ENCODE results near the gene NTMT1.
"Not testable (repeated sequence)": the region's sequence is repeated elsewhere in the genome, so short reads cannot be mapped to it uniquely, and the experiment has no call there.

Gene NTMT1

DNA sequence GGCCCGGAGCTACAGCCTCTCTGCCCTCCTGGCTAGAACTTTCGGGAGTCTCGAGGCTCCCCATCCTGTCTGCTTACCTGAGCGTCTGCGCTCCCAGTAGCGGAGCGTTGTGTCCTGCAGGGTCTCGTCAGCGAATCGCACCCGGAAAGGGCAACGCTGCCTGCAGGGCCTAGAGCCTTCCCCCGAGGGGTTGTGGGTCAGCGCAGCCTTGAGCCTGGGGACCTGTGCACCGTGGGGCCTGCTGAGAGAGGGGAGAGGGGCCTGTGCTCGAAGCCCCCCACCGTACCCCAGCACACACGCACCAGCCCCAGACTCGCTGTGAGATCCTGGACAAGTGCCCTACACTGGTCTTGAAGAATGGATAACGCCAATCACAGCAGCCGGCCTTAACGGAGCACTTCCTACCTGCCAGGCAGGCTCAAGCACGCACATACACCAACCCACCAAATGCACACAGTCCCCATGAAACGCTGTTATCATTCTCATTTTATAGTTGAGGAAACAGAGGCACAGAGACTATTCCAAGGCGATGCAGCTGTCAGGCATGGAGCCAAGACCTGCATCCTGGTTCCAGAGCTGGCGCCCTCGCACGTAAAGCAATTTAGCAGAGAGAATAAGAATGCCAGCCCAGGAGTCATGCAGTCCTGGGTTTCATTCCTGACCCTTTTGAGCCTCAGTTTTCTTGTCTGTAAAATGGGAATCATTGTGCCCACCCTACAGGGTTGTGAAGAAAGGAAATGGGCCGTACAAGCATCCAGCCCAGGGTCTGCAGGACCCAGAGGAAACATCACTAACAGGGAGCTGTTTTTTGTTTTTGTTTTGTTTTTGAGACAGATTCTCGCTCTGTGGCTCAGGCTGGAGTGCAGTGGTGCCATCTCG lies 10.3 kb upstream of the NTMT1 start:
- DNase-seq: no peak

DNA sequence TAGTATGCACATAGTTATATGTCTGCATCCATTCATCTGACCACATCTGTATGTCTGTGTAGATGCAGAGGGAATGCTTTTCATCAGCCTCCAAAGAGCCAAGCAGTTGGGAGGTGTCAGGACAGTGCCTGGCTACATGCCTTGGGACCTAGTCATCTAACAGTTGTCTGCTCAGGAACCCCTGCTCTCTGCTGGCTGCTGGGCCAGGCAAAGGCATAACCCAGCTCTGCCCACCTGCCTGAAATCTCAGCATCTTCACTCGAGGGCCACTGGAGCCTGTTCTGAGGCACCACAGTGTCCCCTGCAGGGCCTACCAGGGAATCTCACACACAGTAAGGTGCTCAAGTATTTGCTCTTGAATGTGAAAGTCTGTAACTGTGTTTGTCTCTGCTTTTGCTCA lies 8.8 kb upstream of the NTMT1 start:
- DNase-seq: peak in 1 of 5 experiments; percentile 49

DNA sequence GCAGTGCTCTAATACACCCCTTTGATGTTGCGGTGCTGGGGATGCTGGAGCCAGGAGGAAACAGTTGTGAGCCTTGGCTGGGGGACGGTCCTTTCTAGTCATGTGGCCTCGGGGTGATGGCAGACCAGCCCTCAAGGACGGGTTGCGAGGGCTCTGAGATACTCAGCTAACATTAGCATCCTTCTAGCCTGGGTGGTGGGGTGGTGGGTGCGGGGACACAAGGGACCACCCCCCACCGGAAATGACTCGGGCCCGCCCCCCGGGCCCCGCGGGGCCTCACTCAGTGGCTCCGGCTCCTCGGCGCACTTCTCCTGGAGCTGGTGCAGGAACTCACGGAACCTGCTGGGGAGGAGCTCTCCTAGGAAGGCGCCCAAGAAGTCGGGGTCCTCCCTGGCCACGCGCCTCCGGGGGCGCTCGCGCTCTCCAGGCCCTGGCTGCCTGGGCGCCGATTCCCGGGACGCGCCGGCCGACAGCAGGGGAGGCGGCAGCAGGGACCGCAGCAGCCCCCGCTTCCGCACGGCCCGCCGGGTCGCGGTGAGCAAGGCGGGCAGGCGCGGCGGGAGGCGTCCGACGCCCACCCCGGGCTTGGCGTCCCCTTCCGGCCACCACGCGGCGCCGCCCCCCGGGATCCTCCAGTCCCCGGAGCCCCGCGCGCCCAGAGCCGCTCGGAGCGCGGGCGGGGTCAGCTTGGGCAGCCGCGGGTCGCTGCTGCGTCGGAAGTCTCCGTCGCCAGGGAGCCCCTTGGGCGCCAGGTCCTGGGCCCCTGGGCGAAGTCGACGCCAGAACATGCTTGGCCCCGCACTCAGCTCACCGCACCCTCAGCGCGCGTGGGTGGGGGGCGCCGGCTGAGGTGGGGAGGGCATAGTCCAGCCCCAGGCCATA lies 5.9 kb upstream of the NTMT1 start:
- no peak for DNase-seq

DNA sequence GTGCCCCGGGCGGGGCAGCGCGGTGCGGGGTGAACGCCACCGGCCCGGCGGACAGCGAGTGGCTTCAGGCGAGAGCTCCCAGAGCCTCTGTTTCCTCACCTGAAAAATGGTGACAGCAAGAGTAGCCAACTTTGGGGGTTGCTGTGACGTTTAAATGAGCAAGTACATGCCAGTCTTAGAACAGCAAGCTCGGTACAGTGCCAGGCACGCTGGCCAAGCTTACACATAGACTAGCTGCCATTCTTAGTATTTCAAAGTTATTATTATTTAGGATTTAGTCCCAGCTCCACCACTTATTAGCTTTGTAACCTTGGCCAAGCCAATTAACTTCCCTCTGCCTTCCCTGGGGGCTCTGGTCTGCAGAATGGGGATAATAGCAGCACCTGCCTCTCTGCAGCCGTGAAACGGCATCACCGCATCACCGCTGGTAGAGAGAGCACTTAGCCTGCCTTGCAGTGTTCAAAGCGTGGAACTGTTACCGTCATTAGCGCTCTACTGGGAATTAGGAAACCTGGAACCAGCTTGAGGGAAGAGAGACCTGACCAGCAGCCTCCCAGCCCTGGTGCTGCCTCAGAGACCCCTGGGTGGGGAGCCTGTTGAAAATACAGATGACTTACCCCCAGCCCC lies 5.2 kb upstream of the NTMT1 start, which contains the start of gene C9orf50:
Gene C9orf50 (minus strand): TSS at position 433 of the 627 bp plus-strand sequence. CDS start 527 bp downstream, outside the sequence.
- DNase-seq: no peak

DNA sequence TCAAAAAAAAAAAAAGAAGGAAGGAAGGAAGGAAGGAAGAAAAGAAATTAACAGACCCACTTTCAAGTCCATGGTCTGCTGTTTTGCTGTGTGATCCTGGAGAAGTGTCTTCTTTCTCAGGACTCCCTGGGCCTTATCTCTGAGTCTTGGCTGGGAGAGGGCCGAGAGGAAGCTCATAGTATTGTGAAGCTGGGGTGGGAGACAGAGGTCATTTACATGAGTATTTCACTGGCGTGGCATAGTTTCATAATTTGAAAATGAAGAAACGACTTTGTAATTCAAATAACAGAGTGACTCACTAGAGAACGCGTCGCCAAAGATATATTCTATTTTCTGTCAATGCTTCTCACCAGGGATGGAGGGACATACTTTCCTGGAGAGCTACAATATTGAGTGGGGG lies 2.6 kb upstream of the NTMT1 start:
- DNase-seq: no peak

DNA sequence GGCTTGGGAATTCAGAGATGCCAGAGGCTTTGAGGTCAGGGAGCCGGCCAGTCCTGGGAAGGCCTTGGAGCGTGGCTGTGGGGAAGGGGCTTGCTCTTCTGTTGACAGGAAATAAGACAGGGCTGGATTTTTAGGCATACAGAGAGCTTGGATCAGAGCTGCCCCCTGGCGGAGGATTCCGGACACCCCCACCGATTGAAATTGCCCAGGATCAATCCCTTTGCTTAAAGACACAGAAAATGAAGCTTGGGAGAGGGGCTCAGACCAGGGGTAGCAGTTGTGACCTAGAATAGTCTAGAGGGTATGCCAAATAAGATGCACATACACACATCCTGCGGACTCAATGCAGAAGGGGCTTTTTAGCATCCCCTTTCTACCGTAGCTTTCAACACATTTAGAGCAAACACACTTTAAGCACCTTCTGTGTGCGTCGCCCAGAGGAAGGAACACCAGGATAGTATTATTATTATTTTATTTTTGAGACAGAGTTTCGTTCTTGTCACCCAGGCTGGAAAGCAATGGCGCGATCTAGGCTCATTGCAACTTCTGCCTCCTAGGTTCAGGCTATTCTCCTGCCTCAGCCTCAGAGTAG lies 1.7 kb upstream of the NTMT1 start:
- peak; percentile 47 to 65 (median 60) for DNase-seq

DNA sequence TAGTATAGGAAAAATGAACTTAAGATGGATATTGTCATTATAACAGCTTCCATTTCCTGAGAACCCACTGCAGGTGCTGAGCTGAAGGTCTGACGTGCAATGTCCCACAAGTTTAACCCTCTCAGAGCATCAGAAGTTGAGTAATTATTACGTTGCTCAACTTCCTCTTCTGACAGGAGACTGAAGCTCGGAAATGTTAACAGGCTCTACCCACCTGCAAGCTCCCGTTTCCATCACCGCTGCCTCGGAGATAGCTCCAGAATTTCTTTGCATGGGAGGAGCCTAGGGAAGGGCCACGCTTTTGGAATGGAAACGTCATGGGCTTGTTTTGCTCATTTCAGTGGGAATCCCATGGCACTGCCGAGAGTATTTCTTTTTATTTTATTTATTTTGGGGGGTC lies 1.0 kb upstream of the NTMT1 start:
- DNase-seq: peak in 3 of 5 experiments; percentile 23 to 86 (median 59)

DNA sequence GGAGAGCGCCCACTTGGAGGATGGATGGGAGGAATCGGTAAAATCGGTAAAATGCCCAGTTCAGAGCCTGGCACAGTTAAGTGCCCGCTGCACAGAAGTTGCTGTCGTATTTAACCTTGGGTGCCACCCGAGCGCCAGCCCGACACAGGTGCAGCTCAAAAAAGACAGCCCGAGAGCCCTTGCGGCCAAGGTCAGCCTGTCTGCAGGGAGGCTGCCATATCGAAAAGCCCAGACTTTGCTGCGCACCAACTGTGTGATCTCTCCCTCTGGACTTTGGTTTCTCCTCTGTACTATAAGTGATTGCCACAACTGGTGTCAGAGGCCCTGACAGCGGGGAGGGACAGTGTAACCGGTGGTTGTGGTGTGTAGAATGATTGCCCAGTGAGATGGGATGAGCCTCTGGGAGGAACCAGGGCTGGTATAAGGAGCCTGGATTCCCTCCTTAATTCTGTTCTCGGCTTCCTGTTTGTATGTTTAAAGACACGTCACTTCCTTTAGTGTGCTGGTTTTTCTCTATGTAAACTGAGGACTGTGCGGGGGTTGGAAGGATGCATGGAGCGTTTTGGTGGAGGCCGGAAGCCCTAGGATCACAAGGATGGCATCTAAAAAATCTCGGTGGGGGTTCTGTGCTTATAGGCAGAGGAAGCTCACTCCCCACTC lies 792 bp downstream of the NTMT1 start:
- DNase-seq: peak in 3 of 5 experiments; percentile 30 to 60 (median 42)

DNA sequence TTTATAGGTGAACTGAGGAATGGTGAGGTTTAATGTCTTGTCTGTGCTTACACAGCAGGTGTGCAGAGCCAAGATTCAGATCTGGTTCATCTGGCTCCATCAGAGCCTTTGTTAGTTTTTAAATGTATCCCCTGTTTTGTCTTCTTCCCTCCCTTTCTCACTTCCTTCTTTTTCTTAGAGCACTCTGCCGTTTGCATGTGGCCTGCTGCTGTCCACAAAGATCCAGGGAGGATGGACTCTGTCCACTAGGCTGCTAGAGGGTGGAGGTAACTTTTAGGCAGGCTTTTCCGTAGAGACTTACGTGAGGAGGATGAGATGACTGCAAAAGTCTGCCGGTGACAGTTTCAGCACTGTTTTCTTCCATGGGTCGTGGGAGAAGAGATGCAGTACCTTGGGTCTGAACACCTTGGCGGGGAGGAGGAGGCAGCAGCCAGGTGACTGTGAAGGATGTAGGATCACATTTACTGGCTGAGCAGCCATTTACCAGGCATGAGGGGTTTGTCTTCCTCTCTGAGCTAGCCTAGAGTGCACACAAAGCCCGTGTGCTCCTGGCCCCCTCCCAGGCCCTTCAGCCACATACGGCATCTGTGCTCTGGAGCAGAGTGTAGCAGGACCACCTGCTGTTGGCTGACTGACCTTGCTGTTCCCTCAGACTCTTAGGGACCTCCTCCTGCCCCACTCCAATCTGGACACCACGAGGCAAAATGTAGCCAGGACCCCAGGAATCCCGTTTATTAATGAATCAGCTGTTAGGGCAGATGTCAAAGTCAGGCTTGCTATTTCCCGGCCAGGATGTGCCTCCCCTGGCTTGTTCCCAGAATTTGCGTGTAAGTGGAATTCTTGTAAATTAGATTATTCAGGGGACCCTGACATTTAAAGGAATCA lies 1.8 kb downstream of the NTMT1 start:
- DNase-seq: no peak

DNA sequence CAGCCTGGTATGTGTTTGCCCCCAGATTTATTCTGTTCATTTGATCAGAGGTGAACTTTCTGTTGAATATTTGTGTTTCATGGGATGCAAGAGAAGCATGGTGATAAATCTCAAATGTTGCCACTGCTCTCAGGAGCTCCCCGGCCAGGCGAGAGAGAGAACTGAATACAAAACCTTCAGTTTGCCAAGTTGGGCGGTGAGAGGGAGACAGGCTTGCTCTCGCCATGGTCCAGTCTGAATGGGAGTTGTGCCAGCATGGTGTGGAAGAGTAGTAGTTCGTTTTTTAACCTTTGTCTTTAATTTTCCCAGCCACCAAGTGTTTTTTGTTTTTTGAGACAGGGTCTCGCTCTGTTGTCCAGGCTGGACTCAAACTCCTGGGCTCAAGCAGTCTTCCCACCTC lies 2.7 kb downstream of the NTMT1 start:
- DNase-seq: no peak

DNA sequence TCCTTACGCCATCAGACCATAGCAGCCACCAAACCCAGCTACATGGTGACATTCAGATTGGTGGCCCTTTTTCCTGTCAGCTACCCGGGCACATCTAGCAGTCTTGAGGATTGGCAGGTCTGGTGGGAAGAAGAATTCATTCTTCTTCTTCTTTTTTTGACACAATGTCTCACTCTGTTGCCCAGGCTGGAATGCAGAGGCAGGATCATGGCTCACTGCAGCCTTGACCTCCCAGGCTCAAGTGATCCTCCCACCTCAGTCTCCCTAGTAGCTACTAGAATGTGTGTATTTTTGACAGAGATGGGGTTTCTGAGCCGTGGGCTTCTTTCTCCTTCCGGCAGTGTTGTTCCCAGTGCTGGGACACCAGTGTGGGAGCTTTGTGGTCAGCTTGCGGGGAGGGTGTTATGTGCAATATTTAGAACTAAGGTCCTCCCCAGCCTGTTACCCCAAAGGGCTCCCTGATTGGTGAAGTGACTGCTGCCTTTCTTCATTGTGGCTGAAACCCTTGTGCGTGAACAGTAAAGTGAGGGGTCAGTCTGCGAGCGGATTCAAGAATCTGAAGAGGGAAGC lies 3.4 kb downstream of the NTMT1 start:
- DNase-seq: no peak

DNA sequence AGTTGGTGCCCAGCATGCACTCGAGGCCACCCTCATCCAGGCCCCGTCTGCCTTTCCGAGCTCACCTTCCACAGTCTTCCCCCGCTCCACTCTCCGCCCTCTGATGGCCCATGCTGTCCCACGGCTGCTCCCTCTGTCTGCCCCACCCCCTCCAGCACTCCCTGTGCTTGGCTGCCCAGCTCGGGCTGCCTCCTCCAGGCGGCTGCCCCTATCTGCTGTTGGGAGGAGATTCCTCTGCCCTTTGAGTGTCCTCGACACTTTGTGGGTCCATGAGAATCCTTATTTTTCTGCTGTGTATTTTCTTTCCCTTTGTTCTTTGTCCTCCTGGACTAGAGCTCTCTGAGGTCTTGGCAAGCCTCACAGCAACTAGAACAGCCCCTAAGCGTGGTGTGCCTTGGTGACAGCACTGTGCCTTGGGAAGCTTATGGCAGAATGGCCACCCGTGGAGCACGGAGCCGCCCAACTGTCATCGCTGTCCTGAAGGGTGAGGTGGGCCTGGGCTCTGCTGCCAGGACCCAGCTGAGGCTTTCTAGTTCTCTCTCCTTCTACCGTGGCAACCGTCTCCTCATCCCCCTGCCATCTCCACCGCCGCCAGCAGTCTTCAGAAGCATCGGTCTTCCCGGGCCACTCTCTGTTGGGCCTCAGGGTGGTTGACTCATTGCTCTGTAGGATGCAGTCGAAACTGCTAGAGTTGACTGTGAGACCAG lies 5.2 kb downstream of the NTMT1 start:
- DNase-seq: no peak

DNA sequence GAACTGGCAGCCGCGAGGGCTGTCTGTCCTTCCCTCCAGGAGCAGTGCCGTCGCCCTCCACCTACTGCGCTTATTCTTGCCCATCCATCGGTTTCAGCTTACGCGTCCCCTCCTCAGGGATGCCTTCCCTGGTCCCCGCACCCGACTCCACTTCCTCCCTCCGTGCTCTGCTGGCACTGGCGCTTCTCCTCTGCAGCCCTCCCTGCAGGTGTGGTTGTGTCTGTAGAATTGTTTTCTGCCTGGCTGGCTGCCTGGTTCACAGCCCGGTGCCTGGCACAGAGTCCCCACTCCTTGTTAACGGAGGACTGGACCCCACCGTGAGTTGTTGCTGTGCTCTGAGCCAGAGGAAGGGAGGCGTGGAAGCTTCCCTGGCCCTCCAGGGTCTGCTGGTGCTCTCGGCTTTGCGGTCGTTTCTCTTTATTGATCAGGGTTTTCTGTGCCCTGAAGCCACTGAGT lies 5.7 kb downstream of the NTMT1 start:
- no peak for DNase-seq

DNA sequence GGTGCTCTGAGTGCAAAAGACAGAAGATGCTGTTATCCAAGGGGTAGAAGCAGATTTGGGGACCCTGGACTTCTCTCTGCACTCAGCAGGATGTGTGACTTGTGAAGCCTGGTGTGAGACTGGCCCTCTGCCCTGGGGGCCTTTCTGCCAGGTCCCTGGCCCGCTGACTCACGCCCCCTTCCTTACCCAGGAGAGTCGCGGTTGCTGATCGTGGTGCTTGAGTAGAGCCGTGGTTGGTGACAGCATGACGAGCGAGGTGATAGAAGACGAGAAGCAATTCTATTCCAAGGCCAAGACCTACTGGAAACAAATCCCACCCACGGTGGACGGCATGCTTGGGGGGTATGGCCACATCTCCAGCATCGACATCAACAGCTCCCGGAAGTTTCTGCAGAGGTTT lies 6.5 kb downstream of the NTMT1 start:
- DNase-seq: no peak

DNA sequence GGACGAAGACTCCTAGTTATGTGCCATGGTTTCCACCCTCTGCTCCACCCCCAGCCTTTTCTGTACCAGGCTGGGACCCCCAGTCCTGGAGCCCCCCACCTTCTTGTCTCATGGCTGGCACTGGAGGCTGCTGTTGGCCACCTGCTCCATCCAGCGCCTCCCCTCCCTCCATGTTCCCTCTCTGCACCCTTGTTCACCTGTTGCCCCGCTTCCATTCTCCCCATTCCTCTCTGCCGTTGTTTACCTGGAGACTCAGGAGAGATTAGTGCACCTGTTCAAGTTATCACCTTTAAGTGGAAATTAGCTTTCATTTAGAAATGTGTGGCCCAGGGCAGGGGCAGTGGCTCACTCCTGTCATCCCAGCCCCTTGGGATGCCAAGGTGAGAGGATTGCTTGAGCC lies 7.2 kb downstream of the NTMT1 start:
- DNase-seq: no peak

DNA sequence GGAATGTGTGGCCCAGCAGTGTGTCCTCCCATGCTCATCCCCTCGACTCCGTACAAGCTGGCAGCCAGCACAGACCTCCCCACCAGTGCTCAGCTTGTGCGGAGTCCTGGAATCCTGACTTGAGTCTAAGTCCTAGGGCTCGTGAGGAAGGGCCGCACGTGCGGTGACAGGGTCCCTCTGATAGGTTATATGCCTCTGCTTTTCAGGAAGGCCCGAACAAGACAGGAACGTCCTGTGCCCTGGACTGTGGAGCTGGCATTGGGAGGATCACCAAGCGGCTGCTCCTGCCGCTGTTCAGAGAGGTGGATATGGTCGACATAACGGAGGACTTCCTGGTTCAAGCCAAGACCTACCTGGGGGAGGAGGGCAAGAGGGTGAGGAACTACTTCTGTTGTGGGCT lies 7.9 kb downstream of the NTMT1 start:
- no peak for DNase-seq

DNA sequence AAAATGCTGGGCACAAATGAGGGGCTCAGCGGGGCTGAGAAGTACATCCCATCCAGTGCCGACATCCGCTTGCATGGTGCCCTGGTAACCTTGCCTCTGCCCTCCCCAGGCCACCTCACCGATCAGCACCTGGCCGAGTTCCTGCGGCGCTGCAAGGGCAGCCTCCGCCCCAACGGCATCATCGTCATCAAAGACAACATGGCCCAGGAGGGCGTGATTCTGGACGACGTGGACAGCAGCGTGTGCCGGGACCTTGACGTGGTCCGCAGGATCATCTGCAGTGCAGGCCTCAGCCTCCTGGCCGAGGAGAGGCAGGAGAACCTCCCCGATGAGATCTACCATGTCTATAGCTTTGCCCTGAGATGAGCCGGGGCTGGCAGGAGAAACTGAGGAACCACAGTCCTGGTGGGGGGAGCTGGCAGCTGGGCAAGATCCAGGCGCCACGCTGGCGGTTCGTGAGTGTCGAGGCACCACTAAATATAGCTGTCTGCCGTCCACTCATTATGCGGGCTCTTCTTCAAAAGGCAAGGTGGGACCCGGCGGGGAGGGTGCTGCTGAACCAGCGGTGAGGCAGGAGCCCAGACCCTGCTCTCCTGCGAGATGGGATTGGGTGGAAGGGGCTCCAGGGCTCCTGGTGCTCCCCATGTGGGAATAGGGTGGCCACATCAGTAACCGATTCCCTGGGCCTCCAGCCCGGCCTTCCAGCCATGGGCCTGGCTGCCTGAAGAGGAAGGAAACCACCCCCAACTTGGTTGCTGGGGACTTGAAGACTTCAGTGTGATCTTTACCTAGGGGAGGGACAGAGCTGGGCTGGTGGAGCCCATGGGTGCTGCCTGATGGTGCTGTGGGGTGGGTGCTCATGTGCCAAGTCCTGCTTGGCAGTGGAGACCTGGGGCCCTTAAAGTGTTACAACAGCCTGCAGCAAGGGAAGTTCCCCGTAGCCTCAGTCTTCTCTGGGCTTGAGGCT lies 9.4 kb downstream of the NTMT1 start:
- DNase-seq: no peak

DNA sequence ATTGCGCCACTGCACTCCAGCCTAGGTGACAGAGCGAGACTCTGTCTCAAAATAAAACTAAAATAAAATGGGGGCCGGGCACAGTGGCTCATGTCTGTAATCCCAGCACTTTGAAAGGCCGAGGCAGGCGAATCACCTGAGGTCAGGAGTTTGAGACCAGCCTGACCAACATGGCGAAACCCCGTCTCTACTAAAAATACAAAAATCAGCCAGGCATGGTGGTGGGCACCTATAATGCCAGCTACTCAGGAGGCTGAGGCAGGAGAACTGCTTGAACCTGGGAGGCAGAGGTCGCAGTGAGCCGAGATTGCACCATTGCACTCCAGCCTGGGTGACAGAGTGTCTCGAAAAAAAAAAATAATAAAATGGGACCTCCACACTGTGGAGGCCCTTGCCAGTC lies 10.4 kb downstream of the NTMT1 start:
- DNase-seq: not testable (repeated sequence)

DNA sequence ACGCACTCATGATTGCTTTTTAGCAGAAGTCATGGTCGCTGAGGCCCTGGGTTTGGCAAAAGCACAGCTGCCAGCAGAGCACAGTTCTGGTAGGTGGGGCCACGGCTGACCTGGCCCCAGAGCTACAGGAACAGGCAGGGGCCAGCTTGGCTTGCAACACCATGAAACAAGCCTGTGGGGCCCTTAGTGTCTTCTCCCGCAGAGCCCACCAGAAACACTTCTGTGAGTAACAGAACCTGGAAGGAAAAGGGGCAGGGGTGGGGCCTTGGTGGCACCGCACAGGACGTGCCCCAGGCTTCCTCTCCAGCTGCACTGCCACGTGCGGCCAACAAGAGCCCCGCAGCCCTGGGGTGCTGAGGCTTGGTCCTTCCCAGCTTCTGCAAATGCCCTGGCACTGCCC lies 11.1 kb downstream of the NTMT1 start:
- DNase-seq: no peak

Data from T-helper 2 cell (primary cell).